Measurements from ENCODE around the gene PRKAG1.

PRKAG1 gene

DNA sequence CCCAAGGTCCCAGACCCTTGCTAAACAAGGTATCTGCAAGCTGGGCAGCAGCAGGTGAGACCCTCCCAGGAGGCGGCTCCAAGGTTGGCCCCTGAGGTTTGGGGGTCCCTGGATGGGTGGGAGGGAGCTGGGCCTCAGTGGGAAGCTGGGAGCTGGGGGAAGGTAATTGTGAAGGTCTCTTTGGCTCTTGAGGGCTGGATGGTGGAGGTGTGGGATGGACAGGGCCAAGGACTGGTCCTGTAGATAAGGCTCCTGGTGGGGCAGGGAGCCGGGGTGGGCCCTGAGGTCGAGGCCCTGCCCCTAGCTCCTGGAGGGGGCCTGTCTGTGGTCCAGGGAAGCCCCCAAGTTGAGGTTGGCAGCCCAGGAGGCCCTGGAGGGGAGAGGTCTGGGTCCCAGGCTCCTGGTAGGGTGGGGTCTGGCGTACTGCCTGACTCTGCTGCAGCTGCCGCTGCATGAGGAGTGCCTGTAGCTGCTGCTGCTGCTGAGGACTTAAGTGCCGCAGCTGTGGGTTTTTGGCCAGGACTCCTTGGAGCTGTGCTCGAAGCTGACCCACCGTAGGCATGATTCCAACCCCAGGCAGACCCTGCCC lies 13.1 kb upstream of the PRKAG1 start:
- DNase-seq (ENCODE audit: low spot score): no peak

DNA sequence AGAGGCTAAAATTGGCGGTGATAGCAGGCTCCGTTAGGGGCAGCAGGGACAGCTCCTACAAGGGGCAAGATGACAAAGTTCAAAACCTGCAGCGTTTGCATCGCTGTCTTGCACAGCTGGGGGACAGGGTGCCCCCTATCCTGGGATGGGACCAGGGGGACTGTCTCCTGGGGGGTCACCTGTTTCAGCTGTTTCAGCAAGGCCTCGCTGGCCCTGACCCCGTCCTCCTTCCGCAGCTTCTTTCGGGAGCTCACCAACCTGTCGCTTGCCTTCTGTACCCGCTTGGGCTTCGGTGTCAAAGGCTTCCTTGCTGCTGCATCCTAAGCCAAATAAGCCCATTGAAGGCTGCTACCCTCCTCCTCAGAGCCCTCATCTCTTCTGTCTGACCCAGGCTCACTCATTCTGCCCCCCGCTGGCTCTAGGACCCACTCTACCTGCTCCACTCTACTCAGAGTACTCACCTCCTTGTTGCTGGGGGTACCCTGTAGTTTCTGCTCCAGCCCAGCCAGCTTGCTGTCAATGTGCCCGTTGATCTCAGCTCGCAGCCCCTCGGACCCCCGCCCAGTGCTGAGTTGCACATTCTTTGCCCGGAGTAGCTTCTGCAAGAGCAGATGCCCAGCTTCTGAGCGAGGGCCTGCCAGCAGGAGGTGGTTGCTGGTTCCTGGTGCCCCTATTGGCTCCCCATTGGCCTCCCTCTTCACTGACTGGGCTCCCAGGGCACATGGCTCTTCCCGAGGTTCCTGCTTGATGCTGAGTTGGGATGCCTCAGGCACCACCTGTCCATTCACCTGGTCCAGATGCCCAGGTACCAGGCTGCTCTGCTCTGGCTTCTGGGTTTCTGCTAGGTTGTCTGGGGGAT lies 12.4 kb upstream of the PRKAG1 start:
- no peak for DNase-seq (ENCODE audit: low spot score)

DNA sequence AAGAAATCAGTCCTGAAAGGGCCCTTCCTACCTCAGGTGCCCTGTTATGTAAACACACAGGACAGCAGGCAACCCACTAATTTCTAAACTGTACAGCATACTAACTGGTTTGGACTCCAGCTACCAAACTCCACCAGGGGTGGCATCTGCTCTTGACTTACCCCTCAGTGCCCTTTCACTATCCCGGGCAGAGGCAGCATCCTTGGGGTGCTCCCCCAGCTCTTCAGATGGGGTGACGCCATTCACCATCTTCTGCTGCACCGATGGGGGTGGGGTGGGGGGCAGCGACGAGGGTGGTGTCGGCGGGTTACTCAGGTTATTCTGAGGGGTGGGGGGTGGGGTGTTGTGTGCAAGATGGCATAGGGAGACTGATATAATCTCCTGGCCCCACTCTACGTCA lies 11.5 kb upstream of the PRKAG1 start:
- no peak for DNase-seq (ENCODE audit: low spot score)

DNA sequence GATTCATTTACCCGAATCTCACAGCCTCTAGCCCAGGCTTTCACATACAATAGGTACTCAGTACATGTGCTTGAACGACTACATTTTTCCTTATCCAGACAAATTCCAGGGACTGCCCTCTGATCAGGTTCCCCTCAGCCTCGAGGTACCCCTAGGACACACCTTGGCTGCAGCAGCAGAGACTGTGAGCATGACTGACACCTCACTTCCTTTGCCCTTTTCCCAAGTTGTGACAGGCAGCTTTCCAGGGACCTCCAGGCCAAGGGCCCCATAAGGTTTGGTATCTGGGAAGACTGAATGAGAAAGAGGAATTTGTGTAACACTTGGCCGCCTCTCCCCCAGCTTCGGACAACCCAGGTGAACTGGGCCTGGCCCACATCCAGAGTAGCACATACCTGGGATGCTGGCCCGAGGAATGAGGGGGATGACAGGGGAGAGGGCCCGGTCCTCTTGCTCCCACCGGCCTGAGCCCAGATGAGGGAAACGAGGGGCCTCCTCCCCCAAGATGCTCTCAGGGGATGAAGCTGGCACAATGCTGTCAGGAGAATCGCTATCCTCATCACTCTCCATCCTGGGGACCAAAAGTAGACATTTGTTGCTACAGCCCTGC lies 10.2 kb upstream of the PRKAG1 start:
- no peak for DNase-seq (ENCODE audit: low spot score)

DNA sequence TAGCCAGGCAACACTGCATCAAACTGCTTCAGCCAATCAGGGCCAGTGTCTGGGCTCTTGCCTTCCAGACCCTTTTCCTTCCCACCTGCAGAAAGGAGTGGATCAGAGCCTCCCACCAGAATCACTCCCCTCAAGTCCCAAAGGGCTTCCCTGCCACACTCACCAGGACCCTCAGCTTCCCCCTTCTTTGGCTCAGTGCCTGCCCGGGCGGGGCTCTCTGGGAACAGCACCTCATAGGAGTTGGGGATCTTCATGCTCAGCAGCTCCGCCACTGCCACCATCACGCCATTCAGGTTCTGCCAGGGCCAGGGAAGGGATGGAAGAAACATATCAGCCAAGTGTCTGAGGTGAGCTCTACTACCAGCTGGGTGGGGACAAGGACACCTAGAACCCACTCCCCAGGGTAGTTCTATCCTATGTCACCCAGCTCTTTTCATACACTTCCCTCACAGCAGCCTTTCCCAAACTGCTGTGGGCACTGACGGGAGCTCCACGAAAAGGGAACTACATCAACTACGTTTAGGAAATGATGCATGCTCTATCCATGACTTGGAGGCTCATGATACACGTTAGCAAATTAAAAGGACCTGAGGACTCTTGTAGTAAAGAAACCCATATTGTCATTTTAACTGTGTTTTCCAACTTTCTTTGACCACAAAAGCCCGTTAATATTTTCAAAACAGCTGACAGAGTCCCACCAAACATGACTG lies 9.4 kb upstream of the PRKAG1 start:
- DNase-seq (ENCODE audit: low spot score): no peak

DNA sequence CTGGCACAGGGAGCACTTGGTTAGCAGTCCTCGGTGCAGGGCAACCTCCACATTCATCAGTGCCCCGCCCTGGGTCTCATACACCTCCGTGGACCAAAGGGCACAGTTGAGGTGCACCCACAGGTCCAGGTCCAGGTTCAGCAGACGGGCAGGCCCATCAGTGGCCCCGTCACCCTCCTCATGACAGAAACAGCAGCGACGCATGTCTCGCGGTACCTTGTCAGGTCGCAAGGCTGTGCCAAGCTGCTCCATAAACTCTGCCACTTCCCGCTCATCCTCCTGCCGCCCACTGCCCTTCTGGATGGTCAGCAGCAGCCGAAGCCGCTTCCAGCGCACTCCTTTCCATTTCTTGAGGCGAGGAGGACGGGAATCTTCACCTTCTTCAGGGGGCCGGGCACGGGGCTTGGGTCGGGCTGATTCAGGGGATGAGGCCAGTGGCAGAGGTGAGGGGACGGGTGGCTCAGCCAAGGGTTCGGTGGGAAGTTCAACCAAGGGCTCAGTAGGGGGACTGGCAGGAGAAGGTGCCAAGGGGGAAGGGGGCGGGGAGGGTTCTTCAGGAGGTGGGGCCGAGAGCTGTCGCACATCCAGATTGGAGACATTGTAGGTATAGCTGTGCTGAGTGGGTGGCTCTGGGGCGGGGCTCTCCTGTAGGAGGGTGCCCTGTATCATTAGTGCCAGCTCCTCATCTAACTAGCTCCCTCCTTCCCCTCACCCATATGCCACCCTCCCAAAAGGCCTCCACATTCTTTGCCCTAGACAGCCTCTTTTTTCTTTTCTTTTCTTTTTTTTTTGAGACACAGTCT lies 8.3 kb upstream of the PRKAG1 start:
- no peak for DNase-seq (ENCODE audit: low spot score)

DNA sequence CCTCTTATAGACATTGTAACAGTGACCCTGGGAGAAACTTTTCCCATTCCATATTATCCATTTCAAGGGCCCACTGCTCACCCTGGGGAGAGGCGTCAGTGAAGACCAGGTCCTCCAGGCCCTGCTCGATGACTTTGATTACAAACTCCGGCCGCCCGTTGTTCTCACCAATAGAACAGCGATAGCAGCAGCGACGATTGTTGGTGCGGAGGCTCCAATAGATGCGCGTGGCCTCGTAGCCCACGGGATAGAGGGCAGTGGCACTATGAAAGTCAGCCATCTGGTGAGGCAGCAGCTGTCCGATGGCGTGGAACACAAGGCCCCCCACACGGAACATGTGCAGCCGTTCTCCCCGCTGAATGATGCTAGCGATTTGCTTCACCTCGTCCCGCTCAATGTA lies 7.5 kb upstream of the PRKAG1 start:
- no peak for DNase-seq (ENCODE audit: low spot score)

DNA sequence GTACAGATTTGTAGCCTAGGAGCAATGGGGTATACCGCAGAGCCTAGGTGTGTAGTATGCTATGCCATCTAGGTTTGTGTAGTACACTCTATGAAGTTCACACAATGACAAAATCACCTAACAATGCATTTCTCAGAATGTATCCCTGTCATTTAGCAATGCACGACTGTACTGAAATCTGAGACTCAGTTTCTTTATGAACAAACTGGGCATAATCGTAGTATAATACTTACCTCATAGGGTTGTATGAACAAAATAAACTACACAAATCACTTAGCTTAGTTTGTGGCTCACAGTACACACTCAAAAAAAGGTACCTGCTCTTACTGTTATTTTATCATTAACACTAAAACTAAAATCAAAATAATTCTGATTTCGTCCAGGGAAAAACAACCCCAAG lies 6.9 kb upstream of the PRKAG1 start:
- no peak for DNase-seq (ENCODE audit: low spot score)

DNA sequence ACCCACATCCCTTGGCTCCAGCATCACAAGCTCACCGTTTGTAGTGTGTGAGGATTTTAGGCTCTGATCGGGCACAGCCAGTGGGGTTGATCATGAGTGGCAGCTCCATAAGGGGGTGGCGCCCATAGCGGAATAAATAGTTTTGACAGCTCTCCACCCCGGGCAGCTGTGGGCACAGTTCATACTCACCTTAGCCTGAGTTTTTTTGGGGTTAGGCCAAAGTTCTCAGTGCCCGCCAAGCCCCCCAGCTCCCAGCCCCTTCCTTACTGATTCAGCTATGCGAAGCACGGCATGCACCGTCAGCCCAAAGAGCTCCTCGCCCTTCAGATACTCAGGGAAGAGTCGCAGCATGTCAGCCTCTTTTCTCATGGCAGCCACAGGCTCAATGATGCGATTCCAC lies 6.0 kb upstream of the PRKAG1 start:
- DNase-seq (ENCODE audit: low spot score): no peak

DNA sequence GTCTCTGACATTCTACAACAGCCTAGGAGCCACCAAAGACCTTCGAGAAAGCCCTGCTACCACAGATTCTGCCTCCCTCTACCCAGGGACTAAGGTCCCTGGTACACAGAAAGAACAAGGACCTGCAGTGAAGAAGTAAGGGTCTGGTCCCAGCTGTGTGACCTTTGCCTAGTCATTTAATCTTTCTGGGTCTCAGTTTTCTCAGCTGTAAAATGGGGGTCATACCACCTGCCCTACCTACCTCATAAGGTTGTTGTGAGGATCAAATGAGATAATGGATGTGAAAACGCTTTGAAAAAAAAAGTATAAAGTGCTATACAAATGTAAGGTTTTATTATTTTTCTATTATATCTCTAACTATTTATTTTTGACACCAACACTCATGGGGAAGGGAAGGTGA lies 5.2 kb upstream of the PRKAG1 start:
- DNase-seq (ENCODE audit: low spot score): no peak

DNA sequence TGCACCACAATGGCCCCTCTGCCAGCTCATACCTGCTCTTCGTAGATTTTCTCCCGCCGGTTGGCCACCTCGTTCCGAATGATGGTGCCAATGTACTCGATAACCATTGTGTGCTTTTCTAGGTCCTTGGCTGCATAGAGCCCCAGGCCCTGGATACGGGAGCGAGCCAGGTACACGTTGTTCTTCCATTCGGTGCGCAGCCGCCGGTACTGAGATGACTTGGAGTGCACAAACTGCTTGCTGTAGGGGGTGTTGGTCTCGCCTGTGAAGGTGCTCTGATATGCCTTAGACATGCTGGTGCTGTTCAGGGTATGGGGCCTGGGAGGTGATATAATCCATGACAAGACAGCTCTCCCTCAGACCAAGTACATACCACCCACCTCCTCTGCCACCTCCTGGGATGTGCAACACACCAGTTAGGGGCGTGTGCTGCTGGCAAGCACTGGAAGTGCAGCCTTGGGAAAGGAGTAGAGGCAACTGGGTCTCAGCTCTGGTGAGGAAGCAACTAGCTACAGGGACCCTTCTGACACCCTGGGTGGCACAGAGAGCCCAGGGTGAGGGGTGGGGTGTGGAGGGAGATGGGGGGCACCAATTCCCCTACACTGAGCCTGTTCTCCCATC lies 4.1 kb upstream of the PRKAG1 start:
- no peak for DNase-seq (ENCODE audit: low spot score)

DNA sequence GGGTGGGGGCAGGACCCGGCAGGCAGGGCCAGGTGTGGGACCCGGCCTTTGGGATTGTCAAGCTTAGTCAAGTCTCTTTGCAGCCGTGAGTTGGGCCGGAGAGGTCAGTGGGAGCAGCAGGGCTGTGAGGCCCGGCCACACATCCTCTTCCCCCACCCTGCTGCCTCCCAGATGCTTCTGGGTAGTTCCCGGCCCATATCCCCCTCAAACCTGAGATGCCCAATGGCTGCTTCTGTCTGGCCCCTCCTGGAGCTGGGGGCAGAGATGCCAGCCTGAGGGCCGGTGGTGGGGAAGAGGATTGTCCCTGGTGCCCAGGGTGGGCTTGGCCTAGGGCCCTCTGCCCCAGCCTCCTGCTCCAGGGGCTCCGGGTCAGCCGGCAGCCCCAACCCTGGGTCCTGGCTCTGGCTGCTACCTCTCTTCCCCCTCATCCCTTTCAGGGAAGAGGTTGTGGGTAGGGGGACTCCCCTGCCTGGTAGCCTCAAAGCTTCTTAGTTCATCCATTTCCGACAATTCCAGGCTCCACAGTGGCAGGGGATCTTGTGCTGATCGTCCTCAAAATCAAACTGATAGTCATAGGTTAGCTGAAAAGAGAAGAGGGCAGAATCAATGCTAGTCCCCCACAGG lies 2.8 kb upstream of the PRKAG1 start:
- no peak for DNase-seq (ENCODE audit: low spot score)

DNA sequence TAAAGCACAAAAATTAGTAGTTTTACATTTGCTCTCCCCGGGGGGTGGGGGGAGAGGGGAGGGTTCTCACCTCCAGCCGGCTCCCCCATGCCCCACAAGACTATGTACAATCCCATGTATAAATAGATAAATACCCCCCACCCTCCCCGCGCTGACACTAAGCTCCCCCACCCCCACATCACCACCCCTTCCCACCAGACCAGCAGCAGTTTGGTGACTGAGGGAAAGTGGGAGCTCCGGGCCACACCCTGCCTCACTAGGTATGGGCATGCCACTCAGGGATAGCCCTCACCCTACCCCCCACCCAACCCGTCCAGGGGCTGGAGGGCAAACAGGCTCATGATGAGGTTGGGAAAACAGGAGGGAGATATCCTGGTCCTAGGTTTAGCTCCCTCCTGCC lies 1.9 kb upstream of the PRKAG1 start:
- DNase-seq (ENCODE audit: low spot score): no peak

DNA sequence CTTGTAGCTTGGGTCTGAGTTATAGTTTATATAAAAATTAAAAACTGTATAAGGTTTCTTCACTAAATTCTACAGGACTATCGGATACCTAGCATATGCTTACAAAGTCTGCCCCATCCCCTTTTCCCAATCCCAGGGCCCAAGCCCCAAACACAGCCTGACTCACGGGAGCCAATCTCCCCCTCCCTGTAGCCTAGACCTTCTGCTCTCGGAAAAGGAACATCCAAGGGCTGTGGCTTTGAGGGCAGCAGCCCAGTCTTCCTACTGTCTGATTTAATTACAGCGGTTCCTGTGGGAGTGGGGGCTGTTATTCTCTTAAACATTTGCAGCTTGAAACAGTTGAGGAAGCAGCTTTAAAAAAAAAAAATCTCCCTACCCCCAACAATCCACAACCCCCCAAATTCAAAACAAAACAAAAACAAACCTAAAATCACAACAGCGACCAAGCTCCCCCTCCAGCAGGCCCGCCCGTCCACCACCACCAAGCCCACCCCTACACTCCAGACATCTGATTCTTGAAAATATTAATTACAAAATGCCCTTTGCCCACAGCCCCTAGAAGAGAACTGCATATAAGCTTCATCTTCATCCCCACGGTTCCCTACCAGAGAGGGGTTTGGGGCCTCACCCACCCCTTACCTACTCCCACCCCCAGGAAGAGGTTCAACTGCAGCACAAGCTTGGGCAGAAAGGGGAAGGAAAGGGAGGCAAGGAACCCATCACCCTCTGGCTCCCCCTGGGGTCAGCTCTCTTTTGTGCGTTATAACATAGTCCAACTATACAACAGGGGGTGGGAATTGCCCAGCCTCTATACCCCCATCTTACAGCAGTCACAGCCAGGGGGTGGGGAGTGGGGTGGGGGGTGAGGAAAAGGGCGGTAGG lies 1.1 kb upstream of the PRKAG1 start:
- DNase-seq (ENCODE audit: low spot score): no peak

DNA sequence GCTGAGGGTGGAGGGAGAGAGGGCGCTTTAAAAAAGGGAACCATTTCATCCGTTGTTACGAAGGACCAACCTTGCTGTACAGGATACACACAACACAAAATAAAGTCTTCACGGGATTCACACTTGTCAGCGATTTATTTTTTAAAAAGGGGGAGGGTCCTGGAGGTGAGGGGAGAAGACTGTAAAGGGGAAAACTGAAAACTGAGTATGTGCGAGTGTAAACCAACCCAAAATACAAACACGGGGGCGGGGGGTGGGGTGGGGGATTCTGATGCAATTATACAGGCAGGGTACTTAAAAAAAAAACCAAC lies 499 bp upstream of the PRKAG1 start:
- DNase-seq (ENCODE audit: low spot score): no peak

DNA sequence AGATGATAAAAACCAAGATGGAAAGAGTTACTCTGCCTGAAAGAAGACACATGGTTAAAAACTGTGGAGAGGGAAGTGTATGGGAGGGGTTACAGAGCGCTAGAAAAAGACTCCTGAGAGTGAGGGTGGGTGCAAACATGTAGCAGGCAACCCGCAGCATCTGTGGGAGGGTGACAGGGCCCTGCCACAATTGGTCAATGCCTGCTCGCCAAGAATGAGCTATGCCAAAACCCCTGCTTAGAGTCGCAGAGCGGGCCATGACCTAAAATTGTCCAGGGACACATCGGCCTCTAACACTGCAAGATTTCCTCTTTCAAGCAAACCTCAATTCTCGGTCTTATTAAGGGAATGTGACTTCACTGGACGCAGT lies 700 bp downstream of the PRKAG1 start:
- DNase-seq (ENCODE audit: low spot score): no peak

DNA sequence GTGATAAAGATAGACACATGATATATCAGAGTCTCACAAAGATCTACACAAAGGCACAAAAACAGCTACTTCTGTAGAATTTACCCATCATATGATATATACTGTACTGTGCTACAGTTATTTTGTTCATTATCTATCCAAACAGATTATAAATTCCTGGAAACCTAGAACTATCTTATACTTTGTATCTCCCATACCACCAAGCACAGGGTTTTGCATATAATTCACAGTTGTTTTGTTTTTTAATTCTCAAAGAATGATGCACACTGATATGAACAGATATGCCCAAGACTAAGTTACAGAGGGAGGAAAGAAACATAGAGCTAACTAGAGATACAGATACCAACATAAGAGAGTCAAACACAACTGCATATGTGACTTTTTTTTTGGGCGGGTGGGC lies 3.4 kb downstream of the PRKAG1 start:
- DNase-seq (ENCODE audit: low spot score): no peak

DNA sequence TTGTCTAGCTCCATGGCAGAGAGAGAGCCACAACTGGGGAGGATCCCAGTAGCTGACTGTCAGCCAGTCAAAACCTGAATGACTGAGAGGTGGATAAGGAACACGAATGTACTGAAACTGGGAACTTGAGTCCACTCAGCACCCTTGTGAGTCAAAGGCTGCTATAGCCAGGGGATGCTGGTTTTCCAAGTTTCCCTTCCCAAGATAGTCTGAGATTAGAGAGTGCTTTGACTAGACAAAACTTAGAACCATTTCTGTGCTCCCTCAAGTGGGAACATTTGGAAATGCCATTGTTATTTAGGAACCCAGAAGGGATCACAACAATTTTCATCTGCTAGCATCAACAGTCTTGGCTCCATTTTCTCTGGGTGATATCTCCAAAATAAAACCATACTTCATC lies 4.0 kb downstream of the PRKAG1 start:
- DNase-seq (ENCODE audit: low spot score): no peak

DNA sequence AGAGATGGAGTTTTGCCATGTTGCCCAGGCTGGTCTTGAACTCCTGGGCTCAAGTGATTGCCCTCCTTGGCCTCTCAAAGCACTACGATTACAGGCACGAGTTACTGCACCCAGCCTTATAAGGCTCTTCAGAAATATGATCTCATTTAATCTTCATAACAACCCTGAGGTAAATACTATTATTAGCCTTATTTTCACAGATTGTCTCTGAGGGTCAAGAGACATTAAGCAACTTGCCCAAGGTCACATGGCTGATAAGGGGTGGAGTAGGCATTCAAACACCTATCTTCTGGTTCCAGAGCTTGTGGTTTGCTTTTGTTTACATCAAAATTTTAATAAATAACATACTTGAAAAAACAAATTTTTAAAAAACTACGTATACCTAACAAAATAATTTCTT lies 5.1 kb downstream of the PRKAG1 start:
- no peak for DNase-seq (ENCODE audit: low spot score)

DNA sequence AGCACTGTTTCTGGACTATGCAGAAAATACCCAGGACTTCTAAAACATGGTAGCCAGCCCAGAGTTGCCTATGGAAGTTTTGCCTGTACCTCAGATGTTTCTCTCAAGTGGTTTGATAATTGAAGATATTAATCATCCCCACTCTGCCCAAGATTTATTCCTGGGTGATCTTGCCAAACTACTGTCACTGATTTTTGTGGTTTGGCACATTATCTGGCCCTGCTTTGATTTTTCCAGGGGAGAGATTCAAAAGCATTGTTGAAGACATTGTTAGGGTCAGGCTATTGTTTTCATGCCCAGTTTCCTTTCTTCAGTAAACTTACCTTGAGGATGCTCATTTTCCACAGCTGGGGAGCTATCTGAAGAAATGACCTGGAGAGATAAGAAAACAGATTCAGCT lies 5.8 kb downstream of the PRKAG1 start:
- DNase-seq (ENCODE audit: low spot score): no peak

Data from ecto neural progenitor cell (in vitro differentiated cells).